HepG2 (cell line): ENCODE data around the gene MRPS25. TPM values are rescaled to one million over a fixed set of nuclear protein-coding genes. Genes with fewer than 3 reads are reported as not detected.
A peak's percentile ranks its signal among the peaks of the same experiment; 100 is the strongest.

Experiments
- ASH2L ChIP-seq: fragments of 300-600, 200-600 bp; sonication (generic); IDR thresholded peaks from 2 replicates; pipeline ENCODE4 v1.7.0; 2017; ENCODE audit warnings: low read depth, mild to moderate bottlenecking, moderate library complexity, mixed read lengths, low read length; ENCODE audit not compliant: insufficient read length
- CERS6 ChIP-seq: sonication (generic); formaldehyde crosslinking; IDR thresholded peaks from 2 replicates; pipeline ENCODE4 v1.5.0; 2020; ENCODE audit warnings: missing genetic modification reagents
- CHD4 ChIP-seq: fragments of 200-600 bp; sonication (generic); IDR thresholded peaks from 2 replicates; pipeline ENCODE4 v1.7.0; 2017; ENCODE audit warnings: mild to moderate bottlenecking, low read length, borderline replicate concordance
- GABPB1 ChIP-seq: IDR thresholded peaks from 2 replicates; pipeline ENCODE4 v1.6.1; 2016; ENCODE audit warnings: mild to moderate bottlenecking, missing genetic modification reagents, moderate library complexity, missing compliant biosample characterization
- HOXA9 ChIP-seq: sonication (generic); formaldehyde crosslinking; IDR thresholded peaks from 2 replicates; pipeline ENCODE4 v1.8.1; 2022; ENCODE audit warnings: missing genetic modification reagents, mild to moderate bottlenecking, moderate library complexity, borderline replicate concordance
- MBNL3 ChIP-seq: fragments of 250-450 bp; sonication (Bioruptor Pico); conservative IDR thresholded peaks from 2 replicates; pipeline ENCODE4 v1.8.0; 2022; ENCODE audit warnings: mild to moderate bottlenecking, inconsistent platforms
- NCOA2 ChIP-seq: sonication (generic); formaldehyde crosslinking; IDR thresholded peaks from 2 replicates; pipeline ENCODE4 v1.8.0; 2022; ENCODE audit warnings: inconsistent platforms
- PCBP2 ChIP-seq: fragments of 200-400 bp; formaldehyde crosslinking; optimal IDR thresholded peaks from 2 replicates; pipeline ENCODE3; 2018; ENCODE audit warnings: low read length, low read depth; ENCODE audit not compliant: poor library complexity, severe bottlenecking
- PRDM15 ChIP-seq: sonication (generic); formaldehyde crosslinking; IDR thresholded peaks from 2 replicates; pipeline ENCODE4 v1.4.0; 2020; ENCODE audit warnings: missing genetic modification reagents
- RAD51 ChIP-seq: fragments of 450-650 bp; IDR thresholded peaks from 2 replicates; pipeline ENCODE4 v1.6.1; 2016; ENCODE audit warnings: borderline replicate concordance
- RARA ChIP-seq: IDR thresholded peaks from 2 replicates; pipeline ENCODE4 v1.6.1; 2016; ENCODE audit warnings: missing genetic modification reagents, missing compliant biosample characterization
- SIN3B ChIP-seq: fragments of 150-350 bp; IDR thresholded peaks from 2 replicates; pipeline ENCODE4 v1.6.1; 2014; ENCODE audit warnings: low read length
- TCF7 ChIP-seq: sonication (generic); IDR thresholded peaks from 2 replicates; pipeline ENCODE4 v1.6.1; 2016; ENCODE audit warnings: antibody characterized with exemption, low read depth
- ZFP36L2 ChIP-seq: sonication (generic); formaldehyde crosslinking; IDR thresholded peaks from 2 replicates; pipeline ENCODE4 v1.4.0; 2020; ENCODE audit warnings: missing genetic modification reagents
- ZFP91 ChIP-seq: sonication (generic); formaldehyde crosslinking; IDR thresholded peaks from 2 replicates; pipeline ENCODE4 v1.9.0; 2022; ENCODE audit warnings: missing genetic modification reagents, mild to moderate bottlenecking, borderline replicate concordance
- ZHX1 ChIP-seq: sonication (generic); formaldehyde crosslinking; IDR thresholded peaks from 2 replicates; pipeline ENCODE4 v1.8.1; 2022; ENCODE audit warnings: low read depth, mild to moderate bottlenecking, missing genetic modification reagents
- ZNF570 ChIP-seq: sonication (generic); formaldehyde crosslinking; IDR thresholded peaks from 2 replicates; pipeline ENCODE4 v1.4.0; 2020; ENCODE audit warnings: mild to moderate bottlenecking, missing genetic modification reagents, borderline replicate concordance
- ZNF615 ChIP-seq: sonication (generic); formaldehyde crosslinking; IDR thresholded peaks from 2 replicates; pipeline ENCODE4 v1.5.0; 2020; ENCODE audit warnings: mild to moderate bottlenecking, missing genetic modification reagents, borderline replicate concordance
- ZNF768 ChIP-seq: sonication (generic); formaldehyde crosslinking; IDR thresholded peaks from 2 replicates; pipeline ENCODE4 v1.4.0; 2020; ENCODE audit warnings: missing genetic modification reagents
- ZNF784 ChIP-seq: sonication (generic); formaldehyde crosslinking; IDR thresholded peaks from 2 replicates; pipeline ENCODE4 v1.5.1; 2020; ENCODE audit warnings: missing genetic modification reagents, mild to moderate bottlenecking, borderline replicate concordance
- polyA plus RNA-seq, 8 experiments: library from polyadenylated mRNA; depleted of rRNA in 3 of 8; stranded (reverse) in 7 of 8; unstranded in 1 of 8; fragments of >200 nt; fragmentation: Illumina TruSeq in 4 of 8; extraction: Trizol in 4 of 8; gene quantifications; 2 replicates each; pipeline versions ENCODE4 v1.2.1 to v1.2.3, GENCODE V29; 2011 to 2016; ENCODE audit warnings: low read depth in 4 of 8, missing spikeins in 1 of 8, mixed read lengths in 1 of 8; ENCODE audit not compliant: insufficient read depth in 1 of 8
- total RNA-seq, 5 experiments: library from RNA; depleted of rRNA; stranded (reverse); fragments of >200 nt; fragmentation: Illumina TruSeq; extraction: Trizol; gene quantifications; 2 replicates each; pipeline ENCODE4 v1.2.3, GENCODE V29; 2016; ENCODE audit warnings: low read depth in 1 of 5

Gene MRPS25
- total and polyA plus RNA-seq, 2 of the 13 experiments (the other 11 are each of a cell fraction or from before 2014, with no cell fraction given) = 60.1 to 74.3 TPM

GRCh38 chr3:15099364-15100098 lies 34.4 kb upstream of the MRPS25 start (continued):
- TF ChIP-seq RAD51 (no peak), HOXA9 (CRISPR knock-in tag) (0 out of 2 replicates have a peak, but pooled peaks have one; percentile 14), ASH2L (no peak), PCBP2 (no peak), GABPB1 (CRISPR knock-in tag) (no peak; the same call in 1 of the 2 replicates), SIN3B (no peak), NCOA2 (CRISPR knock-in tag) (no peak), ZNF784 (CRISPR knock-in tag) (no peak), RARA (CRISPR knock-in tag) (no peak), CERS6 (no peak), ZNF570 (CRISPR knock-in tag) (no peak), ZFP91 (CRISPR knock-in tag) (no peak), CHD4 (no peak), ZNF768 (CRISPR knock-in tag) (no peak), TCF7 (no peak), ZHX1 (no peak), MBNL3 (CRISPR knock-in tag) (no peak), PRDM15 (CRISPR knock-in tag) (no peak), ZFP36L2 (CRISPR knock-in tag) (no peak), ZNF615 (CRISPR knock-in tag) (no peak)
